Mammary epithelial cell (primary cell): Measurements from ENCODE around the gene FAF1.

Source experiments
- EZH2 ChIP-seq: IDR thresholded peaks from 2 replicates; pipeline ENCODE4 v1.6.1; 2012; ENCODE audit warnings: low read length, inconsistent platforms, borderline replicate concordance
- TF ChIP-seq, protein P1 (sequence below), 2 donors: IDR thresholded peaks in 1 of 2; conservative IDR thresholded peaks in 1 of 2; 2 replicates each; pipeline ENCODE4 v1.5.1; 2011 to 2012; ENCODE audit warnings: inconsistent platforms in 2 of 2, low read length in 2 of 2, mild to moderate bottlenecking in 2 of 2, control low read depth in 1 of 2, low read depth in 1 of 2; ENCODE audit not compliant: insufficient read depth in 1 of 2; ENCODE audit errors: extremely low read depth in 1 of 2

DNA sequence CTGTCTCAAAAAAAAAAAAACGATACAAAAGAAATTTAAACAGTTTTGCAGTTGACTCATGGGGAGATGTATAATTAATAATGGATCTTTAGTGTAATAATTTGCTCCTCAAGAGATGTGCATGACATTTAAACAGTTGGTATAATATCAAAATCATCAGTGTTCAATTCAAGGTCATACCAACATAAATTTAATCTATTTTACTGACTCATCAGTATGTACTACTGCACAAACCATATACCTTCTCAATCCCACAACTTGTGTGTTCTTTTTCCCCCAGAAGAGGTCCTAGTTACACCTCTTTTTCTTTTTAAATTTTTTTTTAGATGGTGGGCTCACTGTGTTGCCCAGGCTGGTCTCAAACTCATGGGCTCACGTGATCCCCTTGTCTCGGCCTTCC, 33.6 kb upstream of the FAF1 start:
- TF ChIP-seq, protein P1, sequence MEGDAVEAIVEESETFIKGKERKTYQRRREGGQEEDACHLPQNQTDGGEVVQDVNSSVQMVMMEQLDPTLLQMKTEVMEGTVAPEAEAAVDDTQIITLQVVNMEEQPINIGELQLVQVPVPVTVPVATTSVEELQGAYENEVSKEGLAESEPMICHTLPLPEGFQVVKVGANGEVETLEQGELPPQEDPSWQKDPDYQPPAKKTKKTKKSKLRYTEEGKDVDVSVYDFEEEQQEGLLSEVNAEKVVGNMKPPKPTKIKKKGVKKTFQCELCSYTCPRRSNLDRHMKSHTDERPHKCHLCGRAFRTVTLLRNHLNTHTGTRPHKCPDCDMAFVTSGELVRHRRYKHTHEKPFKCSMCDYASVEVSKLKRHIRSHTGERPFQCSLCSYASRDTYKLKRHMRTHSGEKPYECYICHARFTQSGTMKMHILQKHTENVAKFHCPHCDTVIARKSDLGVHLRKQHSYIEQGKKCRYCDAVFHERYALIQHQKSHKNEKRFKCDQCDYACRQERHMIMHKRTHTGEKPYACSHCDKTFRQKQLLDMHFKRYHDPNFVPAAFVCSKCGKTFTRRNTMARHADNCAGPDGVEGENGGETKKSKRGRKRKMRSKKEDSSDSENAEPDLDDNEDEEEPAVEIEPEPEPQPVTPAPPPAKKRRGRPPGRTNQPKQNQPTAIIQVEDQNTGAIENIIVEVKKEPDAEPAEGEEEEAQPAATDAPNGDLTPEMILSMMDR (conservative IDR thresholded peaks at IDR 0.05 in 1 of 2, IDR thresholded peaks at IDR 0.05 in 1 of 2; ENCODE audit: extremely low read depth in 1 of 2, insufficient read depth in 1 of 2, low read depth in 1 of 2, low read length in 2 of 2), result no peak
- TF ChIP-seq EZH2, result no peak
